OCI-LY1 (cell line): Measurements from ENCODE around the gene MTX1.

ENCODE experiments used
- EZH2 ChIP-seq: fragments of 200-600 bp; sonication (generic), shearing (Covaris generic); IDR thresholded peaks from 2 replicates; pipeline ENCODE4 v1.8.0; 2017; ENCODE audit warnings: borderline replicate concordance, mixed run types, mild to moderate bottlenecking, antibody characterized with exemption, low read length, moderate library complexity, mixed read lengths
- TF ChIP-seq, protein P1 (sequence below): fragments of 200-600 bp; sonication (generic), shearing (Covaris generic); IDR thresholded peaks from 2 replicates; pipeline ENCODE4 v1.5.1; 2017; ENCODE audit warnings: mild to moderate bottlenecking, antibody characterized with exemption, low read length, moderate library complexity, mixed read lengths

DNA sequence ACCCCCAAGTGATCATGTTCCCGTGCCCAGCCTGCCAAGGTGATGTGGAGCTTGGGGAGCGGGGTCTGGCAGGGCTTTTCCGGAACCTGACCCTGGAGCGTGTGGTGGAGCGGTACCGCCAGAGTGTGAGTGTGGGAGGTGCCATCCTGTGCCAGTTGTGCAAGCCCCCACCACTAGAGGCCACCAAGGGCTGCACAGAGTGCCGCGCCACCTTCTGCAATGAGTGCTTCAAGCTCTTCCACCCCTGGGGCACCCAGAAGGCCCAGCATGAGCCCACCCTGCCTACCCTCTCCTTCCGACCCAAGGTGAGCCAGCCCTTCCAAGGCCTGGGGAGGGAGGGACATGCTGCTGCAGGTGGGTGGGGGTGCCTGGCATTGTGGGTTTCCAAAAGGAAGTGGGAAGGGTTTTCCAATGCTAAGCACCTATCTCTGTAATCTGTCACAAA lies 32.5 kb upstream of the MTX1 start:
- TF ChIP-seq EZH2: no peak
- TF ChIP-seq, protein P1, sequence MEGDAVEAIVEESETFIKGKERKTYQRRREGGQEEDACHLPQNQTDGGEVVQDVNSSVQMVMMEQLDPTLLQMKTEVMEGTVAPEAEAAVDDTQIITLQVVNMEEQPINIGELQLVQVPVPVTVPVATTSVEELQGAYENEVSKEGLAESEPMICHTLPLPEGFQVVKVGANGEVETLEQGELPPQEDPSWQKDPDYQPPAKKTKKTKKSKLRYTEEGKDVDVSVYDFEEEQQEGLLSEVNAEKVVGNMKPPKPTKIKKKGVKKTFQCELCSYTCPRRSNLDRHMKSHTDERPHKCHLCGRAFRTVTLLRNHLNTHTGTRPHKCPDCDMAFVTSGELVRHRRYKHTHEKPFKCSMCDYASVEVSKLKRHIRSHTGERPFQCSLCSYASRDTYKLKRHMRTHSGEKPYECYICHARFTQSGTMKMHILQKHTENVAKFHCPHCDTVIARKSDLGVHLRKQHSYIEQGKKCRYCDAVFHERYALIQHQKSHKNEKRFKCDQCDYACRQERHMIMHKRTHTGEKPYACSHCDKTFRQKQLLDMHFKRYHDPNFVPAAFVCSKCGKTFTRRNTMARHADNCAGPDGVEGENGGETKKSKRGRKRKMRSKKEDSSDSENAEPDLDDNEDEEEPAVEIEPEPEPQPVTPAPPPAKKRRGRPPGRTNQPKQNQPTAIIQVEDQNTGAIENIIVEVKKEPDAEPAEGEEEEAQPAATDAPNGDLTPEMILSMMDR: peak; percentile 57
